OCI-LY7 (cell line): ENCODE results near the gene C22orf23. TPM values are rescaled to one million over a fixed set of nuclear protein-coding genes. Genes with fewer than 3 reads are reported as not detected.

Experiments
- BruUV-seq: library from RNA; stranded (reverse); fragments of 400-500 nt; replicated peaks from 2 replicates; lab custom pipeline; 2021; lab: Mats Ljungman, UMichigan
- CTCF ChIA-PET: fragments of 300-600 bp; sonication (Branson Sonifier 250); formaldehyde crosslinking; loops from one replicate; lab custom pipeline; 2022; ENCODE audit warnings: antibody characterized with exemption; ENCODE audit not compliant: unreplicated experiment; lab: Charles Lee
- POLR2A ChIA-PET: fragments of 300-600 bp; sonication (Branson Sonifier 250); formaldehyde crosslinking; loops from one replicate; lab custom pipeline; 2022; ENCODE audit warnings: antibody characterized with exemption; lab: Charles Lee
- DNase-seq: peaks from one replicate; pipeline ENCODE4 v3.0.0-alpha.2; 2015; ENCODE audit warnings: low spot score
- H2AFZ ChIP-seq: fragments of 200-600 bp; sonication (generic), shearing (Covaris generic); 2 replicates; pipeline ENCODE4 v1.6.1; 2014; ENCODE audit warnings: mild to moderate bottlenecking, antibody characterized with exemption, low read length, moderate library complexity
- H3K27ac ChIP-seq: fragments of 200-600 bp; sonication (generic); 2 replicates; pipeline ENCODE4 v1.5.1; 2014; ENCODE audit warnings: mixed run types, low read depth, mild to moderate bottlenecking, moderate library complexity, low read length, inconsistent platforms; ENCODE audit not compliant: poor library complexity, severe bottlenecking
- H3K36me3 ChIP-seq: fragments of 200-600 bp; sonication (generic); 2 replicates; pipeline ENCODE4 v1.6.1; 2014; ENCODE audit warnings: mild to moderate bottlenecking, antibody characterized with exemption, low read length, moderate library complexity, mixed read lengths; ENCODE audit not compliant: insufficient read depth
- H3K4me1 ChIP-seq: fragments of 200-600 bp; sonication (generic); 2 replicates; pipeline ENCODE4 v1.5.1; 2014; ENCODE audit warnings: mild to moderate bottlenecking, low read length; ENCODE audit not compliant: insufficient read depth, poor library complexity, severe bottlenecking
- H3K4me2 ChIP-seq: fragments of 200-600 bp; sonication (generic); 2 replicates; pipeline ENCODE4 v1.6.1; 2014; ENCODE audit warnings: mild to moderate bottlenecking, low read length
- H3K4me3 ChIP-seq: fragments of 200-600 bp; sonication (generic); 2 replicates; pipeline ENCODE4 v1.5.1; 2014; ENCODE audit warnings: mild to moderate bottlenecking, low read depth, low read length; ENCODE audit not compliant: poor library complexity, severe bottlenecking
- H3K79me2 ChIP-seq: fragments of 200-600 bp; sonication (generic); 2 replicates; pipeline ENCODE4 v1.6.1; 2016; ENCODE audit warnings: low read depth, mild to moderate bottlenecking, low read length, moderate library complexity, mixed read lengths; ENCODE audit not compliant: insufficient read depth
- H3K9me2 ChIP-seq: fragments of 200-600 bp; sonication (generic); 2 replicates; pipeline ENCODE4 v1.6.1; 2016; ENCODE audit warnings: mild to moderate bottlenecking, low read length, mixed read lengths; ENCODE audit not compliant: insufficient read depth
- H3K9me3 ChIP-seq: fragments of 200-600 bp; sonication (generic); 2 replicates; pipeline ENCODE4 v1.6.1; 2014; ENCODE audit warnings: mild to moderate bottlenecking, mixed run types, low read length, mixed read lengths
- H4K20me1 ChIP-seq: fragments of 200-600 bp; sonication (generic); 2 replicates; pipeline ENCODE4 v1.6.1; 2014; ENCODE audit warnings: mild to moderate bottlenecking, antibody characterized with exemption, low read length, moderate library complexity, mixed read lengths; ENCODE audit not compliant: insufficient read depth
- EZH2phosphoT487 ChIP-seq: fragments of 200-600 bp; sonication (generic); IDR thresholded peaks from 2 replicates; pipeline ENCODE4 v1.6.1; 2018; ENCODE audit warnings: low read depth, borderline replicate concordance, mild to moderate bottlenecking, mixed run types, antibody characterized with exemption, low read length, moderate library complexity, mixed read lengths
- intact Hi-C: fragments of 100-400 bp; cut with micrococcal nuclease; formaldehyde crosslinking; loops from one replicate; pipeline ENCODE4 v1.10.0; 2022; ENCODE audit not compliant: unreplicated experiment
- total RNA-seq, 2 experiments: library from RNA; depleted of rRNA in 1 of 2; stranded (reverse); fragments of >200 nt in 1 of 2; shearing (Covaris generic) in 1 of 2; gene quantifications; 2 replicates each; pipeline ENCODE4 v1.2.3, GENCODE V29; 2014 to 2022
- TF ChIP-seq, protein P1 (sequence below): fragments of 200-600 bp; sonication (generic); conservative IDR thresholded peaks from 2 replicates; pipeline ENCODE4 v1.5.1; 2014; ENCODE audit warnings: mild to moderate bottlenecking, antibody characterized with exemption, low read length, moderate library complexity, mixed read lengths

The C22orf23 gene
- total RNA-seq, 2 experiments from 2014 or later, result 0.57 to 1.2 TPM

DNA sequence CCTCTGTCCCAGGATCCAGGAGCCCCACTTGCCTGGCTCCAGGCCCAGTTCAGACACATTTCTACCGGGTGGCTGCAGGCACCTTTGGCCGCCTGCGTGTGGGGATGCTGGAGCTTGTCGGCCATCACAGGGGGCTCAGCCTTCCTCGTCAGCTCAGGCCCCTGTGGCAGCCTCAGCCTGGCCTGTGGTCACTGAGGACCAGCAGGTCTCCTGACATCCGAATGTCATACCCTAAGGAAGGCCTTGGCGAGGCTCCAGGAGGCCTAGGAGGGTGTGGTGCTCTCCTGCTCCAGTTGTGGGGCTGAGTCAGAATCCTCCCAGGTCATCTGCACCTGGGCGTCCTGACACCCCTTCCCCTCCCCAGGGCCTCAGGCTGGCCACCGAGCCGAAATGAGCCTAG is 45.8 kb upstream of the C22orf23 start:
- DNase-seq, result no peak
- Histone ChIP-seq H2AFZ (no peak overlapping the region), H3K36me3 (no peaks in the 10 kb centered on the region), H3K9me3 (no peaks in the 10 kb centered on the region), H3K27ac (no peak overlapping the region), H4K20me1 (no peaks in the 10 kb centered on the region), H3K4me2 (no peak overlapping the region), H3K4me1 (peaks cover 13% of the 10 kb centered on the region), H3K79me2 (no peaks in the 10 kb centered on the region), H3K4me3 (no peak overlapping the region), H3K9me2 (no peaks in the 10 kb centered on the region)
- BruUV-seq, result no TSS peak
- ChIA-PET POLR2A (no interaction called here), CTCF (no interaction called here)
- intact Hi-C loops, result no loop called here
- TF ChIP-seq, protein P1, sequence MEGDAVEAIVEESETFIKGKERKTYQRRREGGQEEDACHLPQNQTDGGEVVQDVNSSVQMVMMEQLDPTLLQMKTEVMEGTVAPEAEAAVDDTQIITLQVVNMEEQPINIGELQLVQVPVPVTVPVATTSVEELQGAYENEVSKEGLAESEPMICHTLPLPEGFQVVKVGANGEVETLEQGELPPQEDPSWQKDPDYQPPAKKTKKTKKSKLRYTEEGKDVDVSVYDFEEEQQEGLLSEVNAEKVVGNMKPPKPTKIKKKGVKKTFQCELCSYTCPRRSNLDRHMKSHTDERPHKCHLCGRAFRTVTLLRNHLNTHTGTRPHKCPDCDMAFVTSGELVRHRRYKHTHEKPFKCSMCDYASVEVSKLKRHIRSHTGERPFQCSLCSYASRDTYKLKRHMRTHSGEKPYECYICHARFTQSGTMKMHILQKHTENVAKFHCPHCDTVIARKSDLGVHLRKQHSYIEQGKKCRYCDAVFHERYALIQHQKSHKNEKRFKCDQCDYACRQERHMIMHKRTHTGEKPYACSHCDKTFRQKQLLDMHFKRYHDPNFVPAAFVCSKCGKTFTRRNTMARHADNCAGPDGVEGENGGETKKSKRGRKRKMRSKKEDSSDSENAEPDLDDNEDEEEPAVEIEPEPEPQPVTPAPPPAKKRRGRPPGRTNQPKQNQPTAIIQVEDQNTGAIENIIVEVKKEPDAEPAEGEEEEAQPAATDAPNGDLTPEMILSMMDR, result no peak
- no peak for TF ChIP-seq EZH2phosphoT487

DNA sequence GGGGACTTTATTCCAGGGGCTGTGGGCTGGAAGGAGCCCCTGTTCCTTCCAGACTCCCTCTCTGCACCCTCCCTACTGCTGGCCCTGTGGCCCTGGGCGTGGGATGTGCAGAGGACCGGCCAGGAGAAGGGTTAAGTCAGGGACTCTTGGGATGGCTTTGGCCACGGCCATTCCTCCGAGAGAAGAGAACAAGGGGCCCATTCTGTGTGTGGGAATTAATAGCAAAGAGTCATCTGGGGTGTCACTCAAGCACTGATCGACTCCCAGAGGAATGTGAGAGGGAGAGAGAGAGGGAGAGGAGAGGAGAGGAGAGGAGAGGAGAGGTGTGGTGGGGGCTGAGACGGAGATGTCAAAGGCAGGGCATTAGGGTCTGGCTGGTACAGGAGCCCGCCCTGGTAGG is 45.1 kb upstream of the C22orf23 start:
- ChIA-PET POLR2A (no interaction called here), CTCF (no interaction called here)
- H3K4me3 ChIP-seq, result no peak overlapping the region
- no peak overlapping the region for H3K27ac ChIP-seq
- no peak for DNase-seq
- H3K9me2 ChIP-seq, result no peaks in the 10 kb centered on the region
- H4K20me1 ChIP-seq, result no peaks in the 10 kb centered on the region
- H3K36me3 ChIP-seq, result no peaks in the 10 kb centered on the region
- peaks cover 13% of the 10 kb centered on the region for H3K4me1 ChIP-seq
- no peak overlapping the region for H3K4me2 ChIP-seq
- no peak for TF ChIP-seq EZH2phosphoT487
- TF ChIP-seq, protein P1, result no peak
- no TSS peak for BruUV-seq
- no peaks in the 10 kb centered on the region for H3K79me2 ChIP-seq
- no peak overlapping the region for H2AFZ ChIP-seq
- intact Hi-C loops, result no loop called here
- no peaks in the 10 kb centered on the region for H3K9me3 ChIP-seq

DNA sequence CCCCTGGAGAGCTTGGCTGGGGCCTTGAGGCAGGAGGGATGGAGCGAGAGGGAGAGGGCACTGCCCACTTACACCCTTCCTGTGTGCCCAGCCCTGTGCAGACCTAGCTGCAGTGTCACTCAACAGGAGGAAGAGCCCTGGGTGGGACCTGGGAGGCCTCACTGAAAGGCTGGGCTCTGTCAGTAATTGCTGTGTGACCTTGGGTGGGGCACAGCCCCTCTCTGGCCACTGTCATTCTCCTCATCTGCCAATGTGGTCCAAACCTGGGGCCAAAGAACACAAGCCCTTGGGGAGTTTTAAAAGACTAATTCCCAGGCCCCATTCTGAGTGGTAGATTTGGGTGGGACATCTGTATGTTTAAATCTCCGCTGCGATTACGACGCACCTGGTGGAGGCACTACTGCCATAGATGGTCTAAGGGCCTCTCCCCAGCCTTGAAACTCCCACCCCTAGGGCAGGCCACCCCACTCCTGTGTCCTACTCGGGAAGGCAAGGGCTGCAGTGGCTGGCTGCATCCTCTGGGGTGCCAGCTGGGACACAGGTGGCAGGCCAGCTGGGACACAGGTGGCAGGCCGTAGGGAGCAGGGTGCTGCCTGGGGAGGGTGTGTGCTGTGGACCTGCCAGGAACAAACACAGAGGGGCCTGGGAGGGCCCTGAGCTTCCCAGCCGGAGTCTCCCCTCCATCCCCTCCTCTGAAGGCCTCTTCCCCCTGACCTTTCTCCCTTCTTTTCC is 43.3 kb upstream of the C22orf23 start:
- peak; percentile 33 for DNase-seq
- Histone ChIP-seq H4K20me1 (no peaks in the 10 kb centered on the region), H3K4me1 (peaks cover 13% of the 10 kb centered on the region), H3K27ac (no peak overlapping the region), H3K4me3 (no peak overlapping the region), H3K9me2 (no peaks in the 10 kb centered on the region), H3K36me3 (no peaks in the 10 kb centered on the region), H3K4me2 (0 out of 2 replicates have a peak overlapping the region, but pooled peaks have one; percentile 2), H2AFZ (no peak overlapping the region), H3K79me2 (no peaks in the 10 kb centered on the region), H3K9me3 (no peaks in the 10 kb centered on the region)
- intact Hi-C loops, result no loop called here
- ChIA-PET CTCF (interaction anchor here (0.6 kb wide), 1 partner anchor 63 kb away, joined by 14 read pairs; no protein-coding TSS in a partner anchor), POLR2A (no interaction called here)
- TF ChIP-seq EZH2phosphoT487, result no peak
- TF ChIP-seq, protein P1, result no peak
- BruUV-seq, result no TSS peak
